Measurements from ENCODE around the gene YIPF3.

DNA sequence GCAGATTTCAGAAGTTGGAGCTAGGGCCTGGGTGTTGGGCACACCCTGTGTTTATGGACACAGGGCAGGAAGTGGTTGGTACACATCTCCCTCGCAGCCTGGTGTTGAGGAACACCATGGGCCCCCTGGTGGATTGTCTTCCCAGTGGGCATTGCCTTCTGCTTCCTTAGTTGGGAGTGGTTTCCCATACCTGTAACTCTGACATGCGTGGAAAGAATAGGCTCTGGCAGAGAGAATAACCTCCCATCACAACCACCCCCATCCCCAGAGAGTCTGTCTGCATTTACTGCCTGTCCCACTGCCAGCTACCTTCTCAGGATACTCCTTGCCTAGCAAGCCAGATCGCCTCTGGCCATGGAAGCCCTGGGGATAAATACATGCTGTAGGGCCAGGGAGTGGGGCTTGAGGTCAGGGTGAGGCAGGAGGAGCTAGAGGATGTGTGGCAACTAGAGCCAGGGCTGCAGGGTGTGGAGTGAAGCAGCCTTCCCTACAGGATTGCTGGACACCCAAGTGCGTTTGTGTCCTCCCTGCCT lies 21.3 kb downstream of the YIPF3 start:
- TF ChIP-seq, protein P1, sequence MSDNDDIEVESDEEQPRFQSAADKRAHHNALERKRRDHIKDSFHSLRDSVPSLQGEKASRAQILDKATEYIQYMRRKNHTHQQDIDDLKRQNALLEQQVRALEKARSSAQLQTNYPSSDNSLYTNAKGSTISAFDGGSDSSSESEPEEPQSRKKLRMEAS (CRISPR knock-in tag; IDR thresholded peaks at IDR 0.05), result no peak
- TF ChIP-seq NFE2L1 (CRISPR knock-in tag; IDR thresholded peaks at IDR 0.05) (no peak), KAT7 (CRISPR knock-in tag; IDR thresholded peaks at IDR 0.05; ENCODE audit: borderline replicate concordance) (no peak), TCF7 (CRISPR knock-in tag; IDR thresholded peaks at IDR 0.05; ENCODE audit: low read depth) (no peak)
- TF ChIP-seq, protein P2, sequence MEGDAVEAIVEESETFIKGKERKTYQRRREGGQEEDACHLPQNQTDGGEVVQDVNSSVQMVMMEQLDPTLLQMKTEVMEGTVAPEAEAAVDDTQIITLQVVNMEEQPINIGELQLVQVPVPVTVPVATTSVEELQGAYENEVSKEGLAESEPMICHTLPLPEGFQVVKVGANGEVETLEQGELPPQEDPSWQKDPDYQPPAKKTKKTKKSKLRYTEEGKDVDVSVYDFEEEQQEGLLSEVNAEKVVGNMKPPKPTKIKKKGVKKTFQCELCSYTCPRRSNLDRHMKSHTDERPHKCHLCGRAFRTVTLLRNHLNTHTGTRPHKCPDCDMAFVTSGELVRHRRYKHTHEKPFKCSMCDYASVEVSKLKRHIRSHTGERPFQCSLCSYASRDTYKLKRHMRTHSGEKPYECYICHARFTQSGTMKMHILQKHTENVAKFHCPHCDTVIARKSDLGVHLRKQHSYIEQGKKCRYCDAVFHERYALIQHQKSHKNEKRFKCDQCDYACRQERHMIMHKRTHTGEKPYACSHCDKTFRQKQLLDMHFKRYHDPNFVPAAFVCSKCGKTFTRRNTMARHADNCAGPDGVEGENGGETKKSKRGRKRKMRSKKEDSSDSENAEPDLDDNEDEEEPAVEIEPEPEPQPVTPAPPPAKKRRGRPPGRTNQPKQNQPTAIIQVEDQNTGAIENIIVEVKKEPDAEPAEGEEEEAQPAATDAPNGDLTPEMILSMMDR (IDR thresholded peaks at IDR 0.05), result no peak
- TF ChIP-seq, protein P3, sequence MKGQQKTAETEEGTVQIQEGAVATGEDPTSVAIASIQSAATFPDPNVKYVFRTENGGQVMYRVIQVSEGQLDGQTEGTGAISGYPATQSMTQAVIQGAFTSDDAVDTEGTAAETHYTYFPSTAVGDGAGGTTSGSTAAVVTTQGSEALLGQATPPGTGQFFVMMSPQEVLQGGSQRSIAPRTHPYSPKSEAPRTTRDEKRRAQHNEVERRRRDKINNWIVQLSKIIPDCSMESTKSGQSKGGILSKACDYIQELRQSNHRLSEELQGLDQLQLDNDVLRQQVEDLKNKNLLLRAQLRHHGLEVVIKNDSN (CRISPR knock-in tag; IDR thresholded peaks at IDR 0.05), result no peak
- TF ChIP-seq, protein P4, sequence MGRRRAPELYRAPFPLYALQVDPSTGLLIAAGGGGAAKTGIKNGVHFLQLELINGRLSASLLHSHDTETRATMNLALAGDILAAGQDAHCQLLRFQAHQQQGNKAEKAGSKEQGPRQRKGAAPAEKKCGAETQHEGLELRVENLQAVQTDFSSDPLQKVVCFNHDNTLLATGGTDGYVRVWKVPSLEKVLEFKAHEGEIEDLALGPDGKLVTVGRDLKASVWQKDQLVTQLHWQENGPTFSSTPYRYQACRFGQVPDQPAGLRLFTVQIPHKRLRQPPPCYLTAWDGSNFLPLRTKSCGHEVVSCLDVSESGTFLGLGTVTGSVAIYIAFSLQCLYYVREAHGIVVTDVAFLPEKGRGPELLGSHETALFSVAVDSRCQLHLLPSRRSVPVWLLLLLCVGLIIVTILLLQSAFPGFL (CRISPR knock-in tag; IDR thresholded peaks at IDR 0.05; ENCODE audit: borderline replicate concordance), result no peak

Measured in WTC11 (cell line).